HG02870 (cell line): ENCODE measurements around the gene ZFP90.
"Not testable (repeated sequence)": the region's sequence is repeated elsewhere in the genome, so short reads cannot be mapped to it uniquely, and the experiment has no call there.

Experiments
- ATAC-seq: cut with Tn5 transposase; IDR thresholded peaks from one replicate; pipeline ENCODE4 v1.9.1; 2021; ENCODE audit warnings: mild to moderate bottlenecking, moderate library complexity; ENCODE audit not compliant: unreplicated experiment

Gene ZFP90

GRCh38 chr16:68538880-68539701, at the start of gene ZFP90:
TSS of gene ZFP90 (plus strand) at chr16:68539291. CDS start at chr16:68539793, 502 bp downstream.
- peak; percentile 75 for ATAC-seq

- ATAC-seq, result no peak
Observed at GRCh38 chr16:68490358-68490757, 48.7 kb upstream of the ZFP90 start.

GRCh38 chr16:68490829-68491575, 48.1 kb upstream of the ZFP90 start:
- ATAC-seq, result no peak

GRCh38 chr16:68491576-68491950, 47.5 kb upstream of the ZFP90 start:
- no peak for ATAC-seq

GRCh38 chr16:68492151-68492542, 46.9 kb upstream of the ZFP90 start:
- no peak for ATAC-seq

- no peak for ATAC-seq
Observed at GRCh38 chr16:68492543-68493411, 46.3 kb upstream of the ZFP90 start.

GRCh38 chr16:68493412-68494070, 45.5 kb upstream of the ZFP90 start:
- no peak for ATAC-seq

- not testable (repeated sequence) for ATAC-seq
Observed at GRCh38 chr16:68494261-68494660, 44.8 kb upstream of the ZFP90 start.

GRCh38 chr16:68496689-68497088, 42.4 kb upstream of the ZFP90 start:
- no peak for ATAC-seq

GRCh38 chr16:68499006-68499405, 40.1 kb upstream of the ZFP90 start:
- no peak for ATAC-seq

- no peak for ATAC-seq
Observed at GRCh38 chr16:68503334-68503733, 35.8 kb upstream of the ZFP90 start.

- ATAC-seq, result no peak
Observed at GRCh38 chr16:68504066-68504465, 35.0 kb upstream of the ZFP90 start.

GRCh38 chr16:68506331-68507053, 32.6 kb upstream of the ZFP90 start:
- no peak for ATAC-seq

GRCh38 chr16:68508013-68508412, 31.1 kb upstream of the ZFP90 start:
- no peak for ATAC-seq

GRCh38 chr16:68508641-68509240, 30.4 kb upstream of the ZFP90 start:
- no peak for ATAC-seq

- ATAC-seq, result no peak
Observed at GRCh38 chr16:68509381-68509780, 29.7 kb upstream of the ZFP90 start.

GRCh38 chr16:68510775-68511174, 28.3 kb upstream of the ZFP90 start:
- ATAC-seq, result no peak

- ATAC-seq, result no peak
Observed at GRCh38 chr16:68512183-68512582, 26.9 kb upstream of the ZFP90 start.

- ATAC-seq, result no peak
Observed at GRCh38 chr16:68512742-68513141, 26.3 kb upstream of the ZFP90 start.

- no peak for ATAC-seq
Observed at GRCh38 chr16:68514511-68514910, 24.6 kb upstream of the ZFP90 start.
